WI38 (cell line): ENCODE data around the gene SNCB.

Source experiments
- H3K4me3 ChIP-seq: 2 replicates; pipeline ENCODE4 v1.5.1; 2011; ENCODE audit warnings: low read depth, mild to moderate bottlenecking, control low read depth, low read length
- TF ChIP-seq, protein P1 (sequence below): IDR thresholded peaks from 2 replicates; pipeline ENCODE4 v1.5.1; 2012; ENCODE audit warnings: low read depth, mild to moderate bottlenecking, control low read depth, low read length

Gene SNCB

DNA sequence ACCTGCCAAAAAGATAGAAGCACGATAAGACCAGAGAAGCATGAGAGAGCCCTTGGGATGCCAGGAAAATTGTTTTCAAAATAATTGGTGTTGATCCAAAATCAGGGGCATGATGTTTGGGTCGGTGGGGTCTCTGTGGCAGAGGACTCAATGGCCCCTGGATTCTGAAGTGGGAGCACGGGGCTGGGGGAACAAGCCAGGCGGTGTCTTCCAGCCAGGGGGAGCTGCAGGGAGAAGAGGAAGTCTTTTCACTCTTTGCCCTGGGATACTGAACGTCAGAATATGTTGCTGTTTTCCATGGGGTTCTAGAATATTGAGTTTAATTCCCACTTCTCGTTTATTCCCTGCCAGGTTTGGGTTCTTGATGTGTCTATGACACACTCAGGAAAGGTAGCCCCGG, 37.3 kb upstream of the SNCB start:
- TF ChIP-seq, protein P1, sequence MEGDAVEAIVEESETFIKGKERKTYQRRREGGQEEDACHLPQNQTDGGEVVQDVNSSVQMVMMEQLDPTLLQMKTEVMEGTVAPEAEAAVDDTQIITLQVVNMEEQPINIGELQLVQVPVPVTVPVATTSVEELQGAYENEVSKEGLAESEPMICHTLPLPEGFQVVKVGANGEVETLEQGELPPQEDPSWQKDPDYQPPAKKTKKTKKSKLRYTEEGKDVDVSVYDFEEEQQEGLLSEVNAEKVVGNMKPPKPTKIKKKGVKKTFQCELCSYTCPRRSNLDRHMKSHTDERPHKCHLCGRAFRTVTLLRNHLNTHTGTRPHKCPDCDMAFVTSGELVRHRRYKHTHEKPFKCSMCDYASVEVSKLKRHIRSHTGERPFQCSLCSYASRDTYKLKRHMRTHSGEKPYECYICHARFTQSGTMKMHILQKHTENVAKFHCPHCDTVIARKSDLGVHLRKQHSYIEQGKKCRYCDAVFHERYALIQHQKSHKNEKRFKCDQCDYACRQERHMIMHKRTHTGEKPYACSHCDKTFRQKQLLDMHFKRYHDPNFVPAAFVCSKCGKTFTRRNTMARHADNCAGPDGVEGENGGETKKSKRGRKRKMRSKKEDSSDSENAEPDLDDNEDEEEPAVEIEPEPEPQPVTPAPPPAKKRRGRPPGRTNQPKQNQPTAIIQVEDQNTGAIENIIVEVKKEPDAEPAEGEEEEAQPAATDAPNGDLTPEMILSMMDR, result no peak
- no peak overlapping the region for H3K4me3 ChIP-seq

DNA sequence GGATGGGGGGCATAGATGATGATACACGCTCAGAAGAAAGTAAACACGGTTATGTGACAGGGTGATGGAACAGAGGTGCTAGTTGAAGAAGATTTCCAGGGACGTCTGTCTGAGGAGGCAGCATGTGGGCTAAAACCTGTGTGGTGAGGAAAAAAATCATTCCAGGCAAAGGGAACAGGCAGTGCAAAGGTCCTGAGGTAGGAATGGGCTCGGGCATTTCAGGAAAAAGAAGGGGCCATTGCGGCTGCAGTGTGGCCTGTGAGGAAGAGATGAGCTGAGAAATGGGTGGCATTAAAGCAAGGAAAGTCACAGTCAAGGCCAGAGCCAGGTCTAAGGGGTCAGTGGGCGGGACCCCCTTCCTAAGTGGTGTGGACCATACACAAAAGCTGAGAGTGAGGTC, 35.2 kb upstream of the SNCB start:
- TF ChIP-seq, protein P1, result no peak
- H3K4me3 ChIP-seq, result no peak overlapping the region

DNA sequence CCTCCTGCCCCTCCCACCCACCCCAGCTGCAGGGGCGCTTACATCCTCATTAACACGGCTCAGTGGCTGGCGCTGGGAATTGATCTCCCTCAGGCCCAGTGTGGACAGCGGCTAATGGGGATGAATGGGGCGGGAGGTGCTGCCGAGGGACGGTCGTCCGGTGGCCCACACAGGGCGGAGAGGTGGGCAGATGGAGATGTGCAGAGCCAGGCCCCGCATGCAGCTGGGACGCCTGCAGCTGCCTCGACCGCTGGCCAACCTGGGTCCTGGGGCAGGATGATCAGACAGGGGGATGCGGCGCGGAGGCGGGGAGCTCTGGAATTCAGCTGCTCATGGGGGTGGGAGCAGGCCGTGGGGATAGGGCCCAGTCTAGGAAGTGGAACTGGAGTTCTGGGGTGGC, 34.6 kb upstream of the SNCB start:
- TF ChIP-seq, protein P1, result no peak
- no peak overlapping the region for H3K4me3 ChIP-seq

DNA sequence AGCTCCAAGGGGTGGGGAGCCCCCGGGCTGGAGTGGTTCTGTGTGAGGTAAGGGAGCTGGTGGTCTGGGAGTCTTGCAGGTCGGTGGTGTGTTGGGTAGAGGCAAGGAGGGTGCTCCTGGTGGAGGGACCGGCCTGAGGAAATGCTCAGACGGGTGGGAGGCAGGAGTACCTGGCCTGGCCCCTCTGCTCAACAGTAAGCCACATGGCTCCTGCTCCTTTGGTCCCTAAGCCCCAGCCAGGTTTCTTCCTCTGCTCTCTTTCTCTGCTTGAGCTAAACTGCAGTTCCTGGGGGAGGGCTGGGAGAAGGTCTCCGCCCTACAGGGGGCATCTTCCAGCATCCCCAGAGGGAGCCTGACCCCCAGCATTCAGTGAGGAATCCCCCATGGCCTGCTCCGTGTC, 34.1 kb upstream of the SNCB start:
- no peak overlapping the region for H3K4me3 ChIP-seq
- TF ChIP-seq, protein P1, result no peak

GRCh38 chr5:176663566-176663965, 33.2 kb upstream of the SNCB start:
- H3K4me3 ChIP-seq, result no peak overlapping the region
- TF ChIP-seq, protein P1, result no peak

- TF ChIP-seq, protein P1, result no peak
- no peak overlapping the region for H3K4me3 ChIP-seq
Measured at GRCh38 chr5:176662371-176663333, 32.3 kb upstream of the SNCB start.

DNA sequence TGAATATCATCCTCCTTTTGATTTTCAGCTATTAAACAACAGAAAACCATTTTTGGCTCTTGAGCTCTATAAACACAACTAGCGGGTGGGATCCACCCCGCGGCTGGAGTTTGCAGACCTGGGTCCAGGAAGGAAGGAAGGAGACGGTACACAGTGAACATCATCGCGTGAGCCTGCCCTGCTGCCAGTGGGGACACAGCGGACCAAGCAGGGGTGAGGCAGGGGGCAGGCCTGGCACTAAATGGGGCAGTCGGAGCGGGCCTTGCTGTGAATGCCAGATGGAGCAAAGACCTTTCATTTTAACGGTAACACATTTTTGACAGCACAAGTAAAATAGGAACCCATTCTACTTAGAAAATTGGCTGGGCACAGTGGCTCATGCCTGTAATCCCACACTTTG, 31.3 kb upstream of the SNCB start:
- H3K4me3 ChIP-seq, result no peak overlapping the region
- TF ChIP-seq, protein P1, result no peak
